Endothelial cell of umbilical vein (primary cell): Measurements from ENCODE around the gene IGSF9B. TPM values are rescaled to one million over a fixed set of nuclear protein-coding genes. Genes with fewer than 3 reads are reported as not detected.

Experiments
- BruUV-seq: library from RNA; stranded (reverse); fragments of 400-500 nt; replicated peaks from 2 replicates; lab custom pipeline; 2021; lab: Mats Ljungman, UMichigan
- CTCF ChIA-PET: fragments of 300-600, 350-600 bp; sonication (Branson Sonifier 250); formaldehyde crosslinking; loops from one replicate; lab custom pipeline; 2021; ENCODE audit warnings: antibody characterized with exemption, inconsistent platforms; lab: Charles Lee
- POLR2A ChIA-PET: fragments of 300-600, 350-600 bp; sonication (Branson Sonifier 250); formaldehyde crosslinking; loops from one replicate; lab custom pipeline; 2021; ENCODE audit warnings: antibody characterized with exemption, inconsistent platforms; lab: Charles Lee
- DNase-seq: peaks from one replicate; pipeline ENCODE4 v3.0.0-alpha.2; 2011; ENCODE audit warnings: low read depth, low spot score
- FAIRE-seq: peaks from 2 replicates; lab custom pipeline; 2011; peaks lifted over from hg19 to GRCh38; lab: Jason Lieb, UNC
- H2AFZ ChIP-seq: 2 replicates; pipeline ENCODE4 v1.6.0; 2012; ENCODE audit warnings: low read depth, low read length, control low read depth, inconsistent platforms
- H3K27ac ChIP-seq: 2 replicates; pipeline ENCODE4 v1.5.1; 2011; ENCODE audit warnings: low read depth, mild to moderate bottlenecking, control low read depth, low read length, moderate library complexity; ENCODE audit not compliant: insufficient read depth
- H3K27me3 ChIP-seq, 2 experiments: 2 replicates each; pipeline versions ENCODE4 v1.6.0 to v1.6.1; 2011; ENCODE audit warnings: low read length in 2 of 2, mixed read lengths in 1 of 2; ENCODE audit not compliant: control insufficient read depth in 2 of 2, insufficient read depth in 2 of 2
- H3K36me3 ChIP-seq, 2 experiments: 2 replicates in 1 of 2; 3 replicates in 1 of 2; pipeline ENCODE4 v1.5.1; 2011; ENCODE audit warnings: low read length in 2 of 2, mild to moderate bottlenecking in 1 of 2, moderate library complexity in 1 of 2; ENCODE audit not compliant: control insufficient read depth in 2 of 2, insufficient read depth in 2 of 2; ENCODE audit errors: extremely low read depth in 1 of 2
- H3K4me1 ChIP-seq: 3 replicates; pipeline ENCODE4 v1.5.1; 2011; ENCODE audit warnings: mild to moderate bottlenecking, low read length; ENCODE audit not compliant: control insufficient read depth, insufficient read depth; ENCODE audit errors: extremely low read depth
- H3K4me2 ChIP-seq: 2 replicates; pipeline ENCODE4 v1.6.1; 2011; ENCODE audit warnings: low read length, control low read depth, mixed read lengths; ENCODE audit not compliant: insufficient read depth
- H3K4me3 ChIP-seq, 3 experiments: fragments of 200-600 bp in 1 of 3; sonication (generic), shearing (Covaris generic) in 1 of 3; replicated peaks in 1 of 3; 2 replicates each; pipeline ENCODE4 v1.5.1; 2011 to 2016; ENCODE audit warnings: control low read depth in 3 of 3, low read length in 3 of 3, mild to moderate bottlenecking in 2 of 3, inconsistent platforms in 1 of 3, low read depth in 1 of 3, moderate library complexity in 1 of 3; ENCODE audit not compliant: insufficient read depth in 1 of 3
- H3K79me2 ChIP-seq: 2 replicates; pipeline ENCODE4 v1.6.0; 2012; ENCODE audit warnings: low read length, inconsistent platforms; ENCODE audit not compliant: control insufficient read depth, insufficient read depth
- H3K9ac ChIP-seq: replicated peaks from 2 replicates; pipeline ENCODE3; 2011; ENCODE audit warnings: low read length, control low read depth; ENCODE audit not compliant: insufficient read depth; ENCODE audit errors: extremely low read depth
- H3K9me1 ChIP-seq: replicated peaks from 3 replicates; pipeline ENCODE4 v1.6.0; 2011; ENCODE audit warnings: mild to moderate bottlenecking, low read length; ENCODE audit not compliant: control insufficient read depth, insufficient read depth; ENCODE audit errors: extremely low read depth
- H3K9me3 ChIP-seq: replicated peaks from 2 replicates; pipeline ENCODE4 v1.5.1; 2012; ENCODE audit warnings: low read length, inconsistent platforms; ENCODE audit not compliant: control insufficient read depth, insufficient read depth
- H4K20me1 ChIP-seq: replicated peaks from 2 replicates; pipeline ENCODE3; 2011; ENCODE audit warnings: mild to moderate bottlenecking, low read length; ENCODE audit not compliant: control insufficient read depth, insufficient read depth; ENCODE audit errors: extremely low read depth
- CTCF ChIP-seq, 2 donors: IDR thresholded peaks; 1 replicate in 1 of 2; 2 replicates in 1 of 2; pipeline ENCODE4 v1.5.1; 2011; ENCODE audit warnings: low read length in 2 of 2, mild to moderate bottlenecking in 2 of 2, moderate library complexity in 2 of 2, control low read depth in 1 of 2, inconsistent platforms in 1 of 2, low read depth in 1 of 2; ENCODE audit not compliant: insufficient read depth in 1 of 2; ENCODE audit errors: extremely low read depth in 1 of 2
- EZH2 ChIP-seq: IDR thresholded peaks from 2 replicates; pipeline ENCODE4 v1.6.1; 2012; ENCODE audit warnings: borderline replicate concordance, low read depth, mild to moderate bottlenecking, moderate library complexity, low read length, inconsistent platforms; ENCODE audit not compliant: severe bottlenecking
- FOS ChIP-seq: IDR thresholded peaks from 2 replicates; pipeline ENCODE4 v1.6.1; 2011; ENCODE audit warnings: mild to moderate bottlenecking, low read length, moderate library complexity, borderline replicate concordance; ENCODE audit not compliant: insufficient read depth
- GATA2 ChIP-seq: IDR thresholded peaks from 2 replicates; pipeline ENCODE4 v1.7.0; 2011; ENCODE audit warnings: low read depth, mild to moderate bottlenecking, moderate library complexity, mixed read lengths, low read length; ENCODE audit not compliant: insufficient read length, insufficient read depth
- JUN ChIP-seq: IDR thresholded peaks from 2 replicates; pipeline ENCODE4 v1.6.1; 2011; ENCODE audit warnings: borderline replicate concordance, low read depth; ENCODE audit not compliant: insufficient read length, insufficient read depth
- MYC ChIP-seq: IDR thresholded peaks from one replicate; pipeline ENCODE4 v1.6.1; 2011; ENCODE audit warnings: mild to moderate bottlenecking, low read depth, low read length
- POLR2A ChIP-seq: IDR thresholded peaks from 2 replicates; pipeline ENCODE4 v1.6.1; 2012; ENCODE audit warnings: low read depth, mild to moderate bottlenecking, control low read depth, low read length
- POLR2AphosphoS5 ChIP-seq: IDR thresholded peaks from 2 replicates; pipeline ENCODE4 v1.6.1; 2012; ENCODE audit warnings: low read depth, mild to moderate bottlenecking, control low read depth, low read length, moderate library complexity; ENCODE audit not compliant: insufficient read depth
- dilution Hi-C: fragments of 300-500 bp; cut with MboI; formaldehyde crosslinking; loops from one replicate; pipeline ENCODE4 v1.15.0; 2019; ENCODE audit warnings: low sequenced_read_pairs; ENCODE audit not compliant: extremely low pct_ligation_motif_present
- intact Hi-C: fragments of 100-400 bp; cut with micrococcal nuclease; formaldehyde crosslinking; loops from one replicate; pipeline ENCODE4 v1.10.0; 2022
- polyA plus RNA-seq, 4 experiments: library from polyadenylated mRNA; depleted of rRNA in 3 of 4; stranded (reverse) in 3 of 4; unstranded in 1 of 4; fragments of >200 nt; gene quantifications; 2 replicates each; pipeline versions ENCODE4 v1.2.1 to v1.2.3, GENCODE V29; 2011 to 2012; ENCODE audit warnings: missing spikeins in 1 of 4
- total RNA-seq: library from RNA; stranded (reverse); gene quantifications from 2 replicates; pipeline ENCODE4 v1.2.3, GENCODE V29; 2021
- TF ChIP-seq, protein P1 (sequence below): IDR thresholded peaks from 2 replicates; pipeline ENCODE4 v1.6.1; 2011; ENCODE audit not compliant: insufficient read depth, insufficient read length

IGSF9B gene
- total and polyA plus RNA-seq, 2 donors (not counting 3 experiments of a cell fraction or from before 2014, with no cell fraction given): 0.15 to 0.18 TPM

DNA sequence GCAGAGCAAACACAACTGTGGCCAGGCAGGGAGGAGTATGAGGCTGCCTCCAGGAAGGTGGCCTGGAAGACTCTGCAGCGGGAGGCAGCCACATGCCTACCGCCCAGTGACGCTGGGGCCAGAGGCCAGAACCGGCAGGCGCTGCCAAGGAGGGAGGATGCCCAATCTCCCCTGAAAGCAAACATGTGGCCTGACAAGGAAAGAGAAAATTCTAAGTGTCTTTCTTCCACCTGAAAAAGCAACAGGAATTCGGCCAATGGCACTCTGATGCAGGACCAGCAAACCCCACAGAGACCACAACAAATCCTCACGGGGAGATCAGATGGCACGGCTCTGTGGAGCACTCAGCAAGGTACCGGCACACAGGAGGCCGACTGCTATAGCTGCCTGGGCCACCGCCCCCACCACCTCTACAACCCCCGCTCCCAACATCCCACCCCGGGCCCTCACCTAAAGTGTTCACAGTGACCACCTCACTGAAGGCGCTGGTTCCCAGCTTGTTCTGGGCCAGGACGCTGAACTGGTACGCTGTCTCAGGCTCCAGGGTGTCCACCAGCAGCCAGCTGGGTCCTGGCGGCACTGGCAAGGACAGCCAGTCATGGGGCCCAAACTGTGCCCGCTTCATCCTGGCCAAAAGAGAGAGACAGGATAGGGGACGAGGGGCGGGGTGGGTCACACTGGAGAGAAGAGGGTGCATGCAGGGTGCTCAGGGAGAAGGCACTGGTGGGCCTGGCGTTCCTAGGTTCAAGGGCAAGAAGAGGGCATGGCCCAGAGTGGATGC is 30.1 kb downstream of the IGSF9B start:
- intact Hi-C loops: loop anchor here (1.0 to 5.0 kb wide), 5 partner anchors 30 to 281 kb away; partner anchors contain the start of gene IGSF9B
- DNase-seq: no peak
- Histone ChIP-seq H3K79me2 (no peaks in the 10 kb centered on the region), H3K4me1 (no peaks in the 10 kb centered on the region), H3K4me3 (no peak overlapping the region), H2AFZ (no peak overlapping the region), H3K27ac (no peak overlapping the region), H3K4me2 (no peak overlapping the region), H3K9me1 (no peaks in the 10 kb centered on the region), H4K20me1 (no peaks in the 10 kb centered on the region), H3K27me3 (no peaks in the 10 kb centered on the region), H3K36me3 (no peaks in the 10 kb centered on the region), H3K9ac (no peak overlapping the region), H3K9me3 (no peaks in the 10 kb centered on the region)
- no TSS peak for BruUV-seq
- dilution Hi-C loops: no loop called here
- FAIRE-seq: no peak
- TF ChIP-seq EZH2 (no peak), CTCF (IDR thresholded peaks at IDR 0.05; ENCODE audit: extremely low read depth in 1 of 2, insufficient read depth in 1 of 2, low read depth in 1 of 2, low read length in 2 of 2) (no peak), POLR2AphosphoS5 (no peak), GATA2 (no peak), POLR2A (no peak), MYC (no peak), FOS (no peak), JUN (no peak)
- TF ChIP-seq, protein P1, sequence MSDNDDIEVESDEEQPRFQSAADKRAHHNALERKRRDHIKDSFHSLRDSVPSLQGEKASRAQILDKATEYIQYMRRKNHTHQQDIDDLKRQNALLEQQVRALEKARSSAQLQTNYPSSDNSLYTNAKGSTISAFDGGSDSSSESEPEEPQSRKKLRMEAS: no peak
- ChIA-PET CTCF (interaction anchor here (0.9 to 2.2 kb wide), 9 partner anchors 17 to 318 kb away, joined by 3 to 43 read pairs (median 7); no protein-coding TSS in a partner anchor), POLR2A (no interaction called here)
